ENCODE results near the gene NPPA. TPM values are rescaled to one million over a fixed set of nuclear protein-coding genes. Genes with fewer than 3 reads are reported as not detected.

NPPA gene
- total and polyA plus RNA-seq, 2 donors (not counting 1 experiment from before 2014, with no cell fraction given), result not detected

DNA sequence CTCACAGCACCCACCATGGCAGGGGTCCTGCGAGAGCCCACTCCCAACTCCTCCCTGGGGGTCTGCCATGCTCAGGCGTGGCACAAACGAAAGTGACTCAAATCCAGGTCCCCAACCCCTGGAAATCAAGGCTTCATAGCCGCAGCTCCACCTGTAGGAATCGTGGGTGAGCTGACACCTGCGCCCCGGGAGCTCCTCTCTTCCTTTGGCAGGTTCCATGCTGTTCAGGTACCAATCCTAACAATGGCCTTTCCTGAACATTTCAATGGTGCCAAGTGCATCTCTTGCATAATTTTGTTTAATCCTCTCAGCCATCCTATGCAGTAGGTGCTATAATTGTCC, 40.1 kb upstream of the NPPA start:
- H3K36me3 ChIP-seq (ENCODE audit: control insufficient read depth, insufficient read depth, low read length), result no peaks in the 10 kb centered on the region
- H3K4me3 ChIP-seq (replicated peaks in 1 of 4; ENCODE audit: control extremely low read depth in 1 of 4, insufficient read depth in 1 of 4, low read depth in 3 of 4, low read length in 4 of 4), result no peak overlapping the region
- H4K20me1 ChIP-seq (ENCODE audit: control insufficient read depth, extremely low read depth, insufficient read depth, low read length), result no peaks in the 10 kb centered on the region
- no peaks in the 10 kb centered on the region for H3K4me1 ChIP-seq (ENCODE audit: control insufficient read depth, extremely low read depth, insufficient read depth, low read length)
- no peaks in the 10 kb centered on the region for H3K79me2 ChIP-seq (ENCODE audit: control insufficient read depth, insufficient read depth, low read length)
- H3K9me3 ChIP-seq (ENCODE audit: control insufficient read depth, insufficient read depth, low read depth, low read length), result no peaks in the 10 kb centered on the region
- H2AFZ ChIP-seq (ENCODE audit: low read length), result no peak overlapping the region
- H3K27ac ChIP-seq (ENCODE audit: insufficient read depth, low read length), result no peak overlapping the region
- H3K9ac ChIP-seq (ENCODE audit: insufficient read depth, low read length), result no peak overlapping the region
- no peak overlapping the region for H3K4me2 ChIP-seq (ENCODE audit: extremely low read depth, insufficient read depth, low read length)
- TF ChIP-seq EZH2 (IDR thresholded peaks at IDR 0.05; ENCODE audit: low read length, missing control alignments), result no peak
- TF ChIP-seq, protein P1, sequence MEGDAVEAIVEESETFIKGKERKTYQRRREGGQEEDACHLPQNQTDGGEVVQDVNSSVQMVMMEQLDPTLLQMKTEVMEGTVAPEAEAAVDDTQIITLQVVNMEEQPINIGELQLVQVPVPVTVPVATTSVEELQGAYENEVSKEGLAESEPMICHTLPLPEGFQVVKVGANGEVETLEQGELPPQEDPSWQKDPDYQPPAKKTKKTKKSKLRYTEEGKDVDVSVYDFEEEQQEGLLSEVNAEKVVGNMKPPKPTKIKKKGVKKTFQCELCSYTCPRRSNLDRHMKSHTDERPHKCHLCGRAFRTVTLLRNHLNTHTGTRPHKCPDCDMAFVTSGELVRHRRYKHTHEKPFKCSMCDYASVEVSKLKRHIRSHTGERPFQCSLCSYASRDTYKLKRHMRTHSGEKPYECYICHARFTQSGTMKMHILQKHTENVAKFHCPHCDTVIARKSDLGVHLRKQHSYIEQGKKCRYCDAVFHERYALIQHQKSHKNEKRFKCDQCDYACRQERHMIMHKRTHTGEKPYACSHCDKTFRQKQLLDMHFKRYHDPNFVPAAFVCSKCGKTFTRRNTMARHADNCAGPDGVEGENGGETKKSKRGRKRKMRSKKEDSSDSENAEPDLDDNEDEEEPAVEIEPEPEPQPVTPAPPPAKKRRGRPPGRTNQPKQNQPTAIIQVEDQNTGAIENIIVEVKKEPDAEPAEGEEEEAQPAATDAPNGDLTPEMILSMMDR (conservative IDR thresholded peaks at IDR 0.05 in 1 of 2, IDR thresholded peaks at IDR 0.05 in 1 of 2; ENCODE audit: low read depth in 1 of 2, low read length in 2 of 2), result no peak
- H3K27me3 ChIP-seq (ENCODE audit: control insufficient read depth, insufficient read depth, low read length), result peaks cover 1% of the 10 kb centered on the region
- DNase-seq (ENCODE audit: low read depth in 2 of 2), result no peak

DNA sequence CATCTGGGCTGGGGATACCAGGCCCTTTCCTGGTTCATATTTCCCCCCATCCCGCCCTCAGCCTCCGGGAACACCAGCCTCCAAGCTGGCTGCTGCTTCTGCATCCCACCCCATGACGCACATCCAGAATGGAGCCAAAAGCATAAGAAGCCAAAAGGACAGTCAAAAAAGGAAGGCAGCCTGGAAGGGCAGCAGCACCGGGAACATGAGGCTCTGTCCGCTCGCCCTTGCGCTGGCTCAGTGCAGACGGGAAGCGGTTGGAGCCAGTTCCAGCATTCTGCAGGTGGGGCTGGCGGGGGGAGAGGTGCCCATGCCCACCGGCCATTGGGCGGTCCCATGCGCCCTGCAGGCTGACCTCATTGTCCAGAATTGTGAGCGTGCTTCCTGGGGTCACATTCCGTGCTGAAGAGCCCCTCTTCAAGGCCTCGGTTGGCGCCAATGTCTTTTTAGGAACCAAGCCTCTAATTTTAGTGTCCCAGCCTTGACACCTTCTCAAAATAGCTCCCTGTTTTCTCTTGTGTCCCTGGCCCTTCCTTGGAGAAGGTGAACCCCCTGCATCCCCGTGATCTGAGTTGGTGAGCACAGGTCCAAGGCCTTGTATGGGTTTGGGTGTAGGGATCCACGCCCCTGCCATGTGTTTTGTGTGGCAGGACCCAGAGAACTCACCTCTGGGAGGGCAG, 39.5 kb upstream of the NPPA start:
- no peaks in the 10 kb centered on the region for H4K20me1 ChIP-seq (ENCODE audit: control insufficient read depth, extremely low read depth, insufficient read depth, low read length)
- no peaks in the 10 kb centered on the region for H3K79me2 ChIP-seq (ENCODE audit: control insufficient read depth, insufficient read depth, low read length)
- H3K9me3 ChIP-seq (ENCODE audit: control insufficient read depth, insufficient read depth, low read depth, low read length), result no peaks in the 10 kb centered on the region
- no peak overlapping the region for H3K4me3 ChIP-seq (replicated peaks in 1 of 4; ENCODE audit: control extremely low read depth in 1 of 4, insufficient read depth in 1 of 4, low read depth in 3 of 4, low read length in 4 of 4)
- H3K36me3 ChIP-seq (ENCODE audit: control insufficient read depth, insufficient read depth, low read length), result no peaks in the 10 kb centered on the region
- no peak overlapping the region for H3K9ac ChIP-seq (ENCODE audit: insufficient read depth, low read length)
- TF ChIP-seq, protein P1 (conservative IDR thresholded peaks at IDR 0.05 in 1 of 2, IDR thresholded peaks at IDR 0.05 in 1 of 2; ENCODE audit: low read depth in 1 of 2, low read length in 2 of 2), result no peak
- no peak for TF ChIP-seq EZH2 (IDR thresholded peaks at IDR 0.05; ENCODE audit: low read length, missing control alignments)
- H3K4me1 ChIP-seq (ENCODE audit: control insufficient read depth, extremely low read depth, insufficient read depth, low read length), result no peaks in the 10 kb centered on the region
- no peaks in the 10 kb centered on the region for H3K27me3 ChIP-seq (ENCODE audit: control insufficient read depth, insufficient read depth, low read length)
- H3K4me2 ChIP-seq (ENCODE audit: extremely low read depth, insufficient read depth, low read length), result no peak overlapping the region
- H2AFZ ChIP-seq (ENCODE audit: low read length), result no peak overlapping the region
- no peak for DNase-seq (ENCODE audit: low read depth in 2 of 2)
- H3K27ac ChIP-seq (ENCODE audit: insufficient read depth, low read length), result no peak overlapping the region

DNA sequence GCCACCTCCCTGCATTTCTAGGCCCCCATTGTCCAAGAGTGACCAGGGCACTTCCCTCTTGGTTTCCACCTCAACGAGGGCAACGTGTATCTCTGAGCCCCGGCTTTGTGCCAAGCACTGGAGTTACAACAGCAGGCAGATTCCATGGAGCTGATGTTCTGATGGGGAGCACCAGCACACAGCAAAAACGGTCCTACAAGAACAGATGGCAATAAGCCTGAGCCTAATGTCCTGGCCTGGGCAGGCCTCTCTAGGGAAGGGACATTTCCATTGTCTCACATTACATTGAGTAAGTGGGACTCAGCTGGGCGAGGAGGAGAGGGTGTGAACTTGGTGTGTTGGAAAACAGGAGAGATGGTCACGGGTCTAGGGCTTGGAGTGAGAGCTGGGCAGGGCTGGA, 38.3 kb upstream of the NPPA start:
- Histone ChIP-seq H3K4me1 (ENCODE audit: control insufficient read depth, extremely low read depth, insufficient read depth, low read length) (no peaks in the 10 kb centered on the region), H3K9me3 (ENCODE audit: control insufficient read depth, insufficient read depth, low read depth, low read length) (no peaks in the 10 kb centered on the region), H3K27ac (ENCODE audit: insufficient read depth, low read length) (no peak overlapping the region), H3K9ac (ENCODE audit: insufficient read depth, low read length) (no peak overlapping the region), H4K20me1 (ENCODE audit: control insufficient read depth, extremely low read depth, insufficient read depth, low read length) (no peaks in the 10 kb centered on the region), H3K4me3 (replicated peaks in 1 of 4; ENCODE audit: control extremely low read depth in 1 of 4, insufficient read depth in 1 of 4, low read depth in 3 of 4, low read length in 4 of 4) (no peak overlapping the region), H3K27me3 (ENCODE audit: control insufficient read depth, insufficient read depth, low read length) (no peaks in the 10 kb centered on the region), H3K79me2 (ENCODE audit: control insufficient read depth, insufficient read depth, low read length) (no peaks in the 10 kb centered on the region), H3K4me2 (ENCODE audit: extremely low read depth, insufficient read depth, low read length) (no peak overlapping the region), H2AFZ (ENCODE audit: low read length) (no peak overlapping the region), H3K36me3 (ENCODE audit: control insufficient read depth, insufficient read depth, low read length) (no peaks in the 10 kb centered on the region)
- TF ChIP-seq EZH2 (IDR thresholded peaks at IDR 0.05; ENCODE audit: low read length, missing control alignments), result no peak
- TF ChIP-seq, protein P1 (conservative IDR thresholded peaks at IDR 0.05 in 1 of 2, IDR thresholded peaks at IDR 0.05 in 1 of 2; ENCODE audit: low read depth in 1 of 2, low read length in 2 of 2), result no peak
- DNase-seq (ENCODE audit: low read depth in 2 of 2), result no peak

Data from fibroblast of lung (primary cell).